Measurements from ENCODE around the gene APEX1. TPM values are rescaled to one million over a fixed set of nuclear protein-coding genes. Genes with fewer than 3 reads are reported as not detected.

APEX1 gene
- 125 and 145 TPM in 2 replicates for total RNA-seq
- polyA plus RNA-seq (2012): 173 TPM

DNA sequence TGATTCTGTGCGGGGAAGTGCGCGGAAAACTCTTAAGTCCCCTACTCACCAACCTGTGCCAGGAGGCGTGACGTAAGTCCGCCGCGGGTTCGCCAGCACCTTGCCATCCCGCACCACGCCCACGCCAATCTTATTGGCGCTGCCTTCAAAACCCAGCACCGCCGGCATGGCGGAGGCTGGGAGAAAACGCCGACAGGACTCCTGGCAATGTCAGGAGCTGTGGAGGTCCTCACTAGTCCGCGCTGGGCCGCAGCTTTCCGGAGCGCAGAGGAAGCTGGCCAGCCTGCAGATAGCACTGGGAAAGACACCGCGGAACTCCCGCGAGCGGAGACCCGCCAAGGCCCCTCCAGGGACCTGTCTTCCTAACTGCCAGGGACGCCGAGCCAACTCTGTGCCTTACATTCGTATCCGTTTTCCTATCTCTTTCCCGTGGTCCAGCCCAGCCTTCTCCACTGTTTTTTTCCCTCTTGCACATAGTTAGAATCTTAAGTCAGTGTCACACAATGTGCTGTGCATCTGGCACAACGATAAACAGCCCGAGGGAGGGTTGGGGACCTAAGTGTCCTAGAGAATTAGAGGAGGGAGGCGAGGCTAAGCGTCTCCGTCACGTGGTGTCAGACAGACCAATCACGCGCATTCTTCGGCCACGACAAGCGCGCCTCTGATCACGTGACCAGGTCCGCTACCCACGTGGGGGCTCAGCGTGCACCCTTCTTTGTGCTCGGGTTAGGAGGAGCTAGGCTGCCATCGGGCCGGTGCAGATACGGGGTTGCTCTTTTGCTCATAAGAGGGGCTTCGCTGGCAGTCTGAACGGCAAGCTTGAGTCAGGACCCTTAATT lies at the start of gene APEX1, which contains the start of gene OSGEP:
Gene APEX1 (plus strand): TSS at position 711 of the 839 bp plus-strand sequence. CDS start 420 bp downstream, outside the sequence.
Gene OSGEP (minus strand): TSS at position 297 of the 839 bp plus-strand sequence. CDS start 129 bp downstream, at position 168.
- DNase-seq (ENCODE audit: low read depth): peak; percentile 100

DNA sequence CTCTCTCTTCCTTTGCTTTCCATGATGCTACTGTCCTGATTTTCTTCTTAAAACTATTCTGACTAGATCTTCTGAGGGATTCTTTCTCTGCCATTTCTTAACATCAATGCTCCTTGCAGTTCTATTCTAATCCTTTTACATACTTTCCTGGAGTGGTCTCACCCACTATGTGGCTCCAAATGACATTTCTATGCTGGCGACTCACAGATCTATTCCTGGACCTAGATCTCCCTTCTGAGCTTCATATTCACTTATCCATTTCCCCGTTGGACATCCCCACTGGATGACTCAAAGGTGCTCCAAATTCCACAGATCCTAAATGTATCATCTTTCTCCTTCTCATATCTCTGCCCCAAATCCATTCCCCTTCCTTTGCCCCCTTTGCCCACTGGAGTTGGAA lies 45.8 kb upstream of the APEX1 start:
- peak; percentile 91 for DNase-seq (ENCODE audit: low read depth)

- peak; percentile 23 for DNase-seq (ENCODE audit: low read depth)
Measured at GRCh38 chr14:20412411-20412810, 42.6 kb upstream of the APEX1 start.

DNA sequence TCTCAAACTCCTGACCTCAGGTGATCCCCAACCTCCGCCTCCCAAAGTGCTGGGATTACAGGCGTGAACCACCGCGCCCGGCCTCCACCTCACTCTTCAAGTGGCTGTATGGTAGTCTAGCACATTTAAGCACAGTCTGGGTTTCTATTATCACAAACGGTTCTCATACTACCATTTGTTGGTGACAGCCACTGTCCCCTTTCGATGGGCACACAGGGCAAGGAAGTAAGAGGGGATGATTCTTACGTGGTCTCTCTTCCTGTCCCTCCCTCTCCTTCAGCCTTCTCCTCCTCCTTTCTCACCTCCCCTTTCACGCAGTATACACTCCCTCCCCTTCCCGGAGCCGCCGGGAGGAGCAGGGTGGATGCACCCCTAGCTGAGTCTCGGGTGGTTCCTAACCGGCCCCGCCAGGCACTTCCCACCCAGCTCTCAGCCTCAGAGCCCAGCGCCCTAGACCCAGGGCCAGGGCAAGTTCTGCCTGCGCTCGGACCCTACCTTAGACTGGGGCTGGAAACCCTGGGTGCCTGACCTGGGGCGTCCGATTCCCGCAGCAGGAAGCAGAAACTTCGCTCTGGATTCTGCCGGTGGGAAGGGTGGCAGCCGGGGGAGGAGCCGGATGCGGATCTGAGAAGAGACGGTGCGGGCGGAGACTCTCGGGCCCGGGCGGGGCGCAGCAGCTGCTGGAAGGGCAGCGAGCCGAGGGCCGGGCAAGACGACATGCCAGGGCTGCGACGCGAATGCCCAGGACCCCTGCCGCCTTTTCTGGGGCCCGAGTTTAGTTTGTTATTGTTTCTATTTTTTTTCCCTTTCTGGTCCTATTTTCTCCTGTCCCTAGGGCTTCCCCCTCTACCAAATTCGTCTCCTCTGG lies 41.9 kb upstream of the APEX1 start, which contains the start of gene TEP1:
Gene TEP1 (minus strand): TSS at position 626 of the 868 bp plus-strand sequence. CDS start 5,062 bp downstream, outside the sequence.
- DNase-seq (ENCODE audit: low read depth): peak; percentile 91

- peak; percentile 56 for DNase-seq (ENCODE audit: low read depth)
Measured at GRCh38 chr14:20413744-20414082, 41.3 kb upstream of the APEX1 start.

GRCh38 chr14:20415782-20416206 lies 39.2 kb upstream of the APEX1 start:
- peak; percentile 67 for DNase-seq (ENCODE audit: low read depth)

DNA sequence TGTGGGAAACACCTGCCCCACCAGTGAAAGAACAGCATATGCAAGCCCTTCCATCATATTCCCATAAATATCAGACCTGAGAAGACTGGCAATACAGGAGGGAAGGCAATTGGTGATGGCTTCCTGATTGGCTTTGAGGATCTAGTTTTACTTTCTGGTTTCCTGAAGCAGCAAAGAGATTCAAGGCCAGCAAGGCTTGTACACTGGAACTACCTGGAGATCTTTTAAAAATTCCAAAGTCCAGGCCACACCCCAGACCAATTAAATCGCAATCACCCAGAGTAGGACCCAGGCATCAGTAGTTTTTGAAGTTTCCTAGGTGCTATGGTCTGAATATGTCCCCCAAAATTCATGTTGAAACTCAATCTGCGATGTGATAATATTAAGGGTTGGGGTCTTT lies 38.8 kb upstream of the APEX1 start:
- DNase-seq (ENCODE audit: low read depth): no peak

- no peak for DNase-seq (ENCODE audit: low read depth)
Measured at GRCh38 chr14:20417250-20418186, 37.5 kb upstream of the APEX1 start.

DNA sequence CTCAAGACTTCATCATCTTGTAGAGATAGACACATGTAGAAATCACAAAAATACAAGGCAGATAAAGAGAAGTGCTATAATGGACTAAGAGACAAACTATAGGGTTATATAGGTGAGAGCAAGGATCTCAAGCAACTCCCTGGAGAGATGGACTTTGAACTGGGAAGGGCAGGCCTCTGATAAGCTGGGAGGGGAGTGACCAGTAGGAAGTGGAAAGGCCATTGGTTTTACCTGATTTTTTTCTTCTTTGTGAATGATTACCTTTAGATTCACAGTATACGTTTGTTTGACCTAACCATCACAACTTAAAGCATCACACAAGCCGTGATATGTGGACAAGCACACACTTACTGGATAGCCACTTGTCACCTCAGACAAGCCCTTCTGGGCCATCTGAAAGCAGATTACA lies 36.5 kb upstream of the APEX1 start:
- no peak for DNase-seq (ENCODE audit: low read depth)

DNA sequence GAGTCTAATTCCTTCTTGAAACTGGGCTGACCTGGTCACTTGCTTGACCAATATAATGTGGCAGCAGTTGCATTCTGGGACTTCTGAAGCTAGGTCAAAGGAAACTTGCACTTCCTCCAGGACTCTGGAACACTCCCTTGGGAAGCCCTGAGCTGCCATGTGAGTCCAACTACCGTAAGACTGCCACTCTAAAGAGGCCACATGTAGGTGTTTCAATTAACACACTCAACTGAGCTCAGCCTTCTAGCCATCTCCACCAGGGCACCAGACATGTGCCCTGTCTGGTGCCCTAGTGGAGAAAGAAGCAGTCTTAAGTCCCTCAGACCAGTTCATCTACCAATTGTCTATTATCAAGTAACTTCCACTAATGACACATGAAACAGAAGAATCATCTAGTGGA lies 35.6 kb upstream of the APEX1 start:
- no peak for DNase-seq (ENCODE audit: low read depth)

DNA sequence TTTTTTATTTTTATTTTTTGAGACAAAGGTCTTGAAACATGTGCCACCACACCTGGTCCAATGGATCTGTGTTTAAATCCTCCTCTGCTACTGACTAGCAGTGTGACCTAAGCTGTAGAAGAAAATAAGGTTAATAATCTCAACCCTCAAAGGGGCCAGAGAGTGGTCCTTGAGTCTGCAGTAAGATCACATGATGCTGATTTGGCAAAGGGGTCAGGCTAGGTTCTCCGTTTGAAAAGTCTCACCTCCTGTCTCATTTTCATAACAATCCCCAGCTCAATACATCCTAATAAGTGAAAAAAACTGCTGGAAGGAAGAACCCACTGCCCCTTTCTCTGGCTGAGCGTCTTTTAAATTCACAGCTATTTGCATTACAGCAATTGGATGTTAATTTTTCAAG lies 33.8 kb upstream of the APEX1 start:
- no peak for DNase-seq (ENCODE audit: low read depth)

DNA sequence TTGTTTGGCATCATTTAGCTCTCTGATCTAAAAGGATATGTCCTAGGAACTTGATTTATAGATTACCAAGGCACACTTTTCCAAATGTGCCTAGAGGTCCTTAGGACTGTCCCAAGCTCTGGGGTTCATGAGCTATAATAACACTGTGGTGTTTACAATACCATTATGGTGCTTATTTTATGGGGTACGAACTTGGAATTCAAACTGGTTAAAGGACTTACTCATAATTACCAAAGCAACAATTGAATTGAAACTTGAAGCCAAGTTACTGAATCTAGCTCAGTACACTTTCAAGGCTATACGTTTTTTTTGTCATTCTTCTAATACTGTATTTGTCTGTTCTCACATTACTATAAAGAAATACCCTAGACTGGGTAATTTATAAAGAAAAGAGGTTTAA lies 32.1 kb upstream of the APEX1 start:
- no peak for DNase-seq (ENCODE audit: low read depth)

GRCh38 chr14:20424851-20425250 lies 30.2 kb upstream of the APEX1 start:
- no peak for DNase-seq (ENCODE audit: low read depth)

- DNase-seq (ENCODE audit: low read depth): peak; percentile 46
Measured at GRCh38 chr14:20427231-20428009, 27.6 kb upstream of the APEX1 start.

DNA sequence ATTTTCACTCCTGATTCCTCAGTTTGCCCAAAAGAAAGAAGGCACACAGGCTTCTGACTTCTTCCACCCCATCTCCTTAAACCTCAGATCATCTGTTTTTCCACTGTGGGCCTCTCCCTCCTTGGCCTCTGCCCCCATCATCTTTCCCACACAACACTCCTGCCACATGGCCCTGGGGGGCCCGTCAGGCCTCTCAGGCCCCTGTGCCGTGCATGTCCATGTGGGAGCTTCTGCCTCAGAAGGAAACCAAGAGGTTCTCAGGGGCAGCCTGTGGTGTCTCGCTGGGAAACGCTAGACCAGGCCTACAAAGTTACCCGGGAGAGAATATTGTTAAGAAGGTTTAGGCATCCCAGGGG lies 27.0 kb upstream of the APEX1 start:
- DNase-seq (ENCODE audit: low read depth): no peak

GRCh38 chr14:20428802-20429201 lies 26.2 kb upstream of the APEX1 start:
- no peak for DNase-seq (ENCODE audit: low read depth)

- DNase-seq (ENCODE audit: low read depth): peak; percentile 52
Measured at GRCh38 chr14:20429801-20430669, 25.0 kb upstream of the APEX1 start.

DNA sequence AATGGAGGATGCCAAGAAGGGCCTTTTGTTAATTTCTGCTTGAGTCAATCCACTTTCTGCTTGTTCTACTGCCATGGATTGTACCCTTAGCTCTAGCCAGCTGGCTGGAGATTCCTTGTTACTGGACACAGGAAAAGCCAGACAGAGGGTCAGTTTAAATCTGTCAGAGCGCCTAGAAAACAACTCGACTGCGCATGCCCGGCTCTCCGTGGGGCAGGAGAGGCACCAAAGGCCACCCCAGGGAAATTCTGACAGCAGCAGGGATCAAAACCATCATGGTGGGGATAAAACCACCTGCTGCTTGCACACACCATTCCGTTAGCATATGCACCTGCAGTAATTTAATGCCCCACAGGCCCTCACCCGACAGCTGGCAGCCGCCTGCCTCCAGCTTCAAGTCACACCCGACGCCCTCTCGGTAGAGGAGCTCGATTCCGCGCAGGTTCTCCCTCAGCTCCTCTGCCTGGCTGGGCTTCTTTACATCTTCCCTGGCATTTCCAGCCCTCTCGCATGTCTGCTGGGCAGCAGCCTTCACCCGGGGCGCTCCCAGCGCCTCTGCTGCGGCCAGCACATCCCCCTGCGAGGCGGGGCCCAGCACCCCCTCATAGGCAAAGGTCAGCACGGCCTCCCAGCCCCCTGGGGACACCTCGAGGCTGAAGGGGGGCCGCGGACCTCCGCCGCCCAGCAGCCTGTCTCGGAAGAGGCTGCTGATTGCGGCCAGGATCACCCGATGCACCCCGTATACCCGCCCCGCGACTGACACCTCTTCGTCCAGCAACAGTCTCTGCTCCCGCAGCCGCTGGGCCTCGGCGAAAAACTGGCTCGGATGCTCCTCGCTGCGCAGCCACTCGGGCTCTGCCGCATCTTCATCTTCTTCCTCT lies 20.1 kb upstream of the APEX1 start:
- DNase-seq (ENCODE audit: low read depth): peak; percentile 53

Measured in myocyte (in vitro differentiated cells).